NCI-H345 treated with DMSO at 0.1 percent for 48 hours (cell line): Measurements from ENCODE around the gene BMS1.
"Not testable (repeated sequence)": the region's sequence is repeated elsewhere in the genome, so short reads cannot be mapped to it uniquely, and the experiment has no call there.

Source experiments
- DNase-seq: peaks from one replicate; lab custom pipeline; 2025; ENCODE audit not compliant: unreplicated experiment; lab: John Stamatoyannopoulos, UW

Gene BMS1

GRCh38 chr10:42790835-42791234 lies 8.2 kb downstream of the BMS1 start:
- DNase-seq, result no peak

DNA sequence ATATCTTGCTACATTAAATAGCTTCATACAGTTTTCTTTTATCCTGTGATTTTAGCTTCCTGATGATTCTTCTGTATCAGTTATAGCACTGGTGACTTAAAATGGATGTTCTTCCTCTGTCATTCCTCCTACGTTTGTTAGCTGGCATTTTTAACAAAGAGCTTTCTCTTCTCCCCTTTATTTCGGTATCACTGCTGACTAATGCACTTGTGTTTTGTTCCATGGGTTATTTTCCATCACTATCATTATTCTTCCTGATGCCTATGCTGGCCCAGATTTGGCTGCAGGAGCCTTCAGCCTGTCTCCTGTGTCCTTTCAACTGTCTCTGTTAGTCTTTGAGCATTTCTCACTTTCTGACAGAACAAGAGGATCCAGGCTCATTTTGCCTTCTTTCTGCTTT lies 13.1 kb downstream of the BMS1 start:
- DNase-seq, result no peak

DNA sequence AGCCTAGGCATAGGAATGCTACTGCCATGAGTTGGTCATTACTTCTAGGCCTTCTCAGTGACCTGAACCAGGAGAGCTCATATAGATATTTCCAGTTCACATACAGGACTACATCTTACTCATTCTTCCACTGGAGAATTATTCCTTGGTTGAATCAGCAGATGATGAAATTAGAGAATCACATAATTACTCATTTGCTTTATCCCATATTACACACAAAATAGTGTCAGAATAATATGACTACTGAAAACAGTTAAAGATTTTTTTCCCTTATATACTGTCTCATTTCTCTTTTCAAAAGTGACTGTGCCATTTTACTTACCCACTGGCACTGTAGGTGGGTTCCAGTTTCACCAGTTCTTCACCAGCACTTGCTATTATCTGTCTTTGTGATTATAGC lies 18.5 kb downstream of the BMS1 start:
- DNase-seq, result no peak

DNA sequence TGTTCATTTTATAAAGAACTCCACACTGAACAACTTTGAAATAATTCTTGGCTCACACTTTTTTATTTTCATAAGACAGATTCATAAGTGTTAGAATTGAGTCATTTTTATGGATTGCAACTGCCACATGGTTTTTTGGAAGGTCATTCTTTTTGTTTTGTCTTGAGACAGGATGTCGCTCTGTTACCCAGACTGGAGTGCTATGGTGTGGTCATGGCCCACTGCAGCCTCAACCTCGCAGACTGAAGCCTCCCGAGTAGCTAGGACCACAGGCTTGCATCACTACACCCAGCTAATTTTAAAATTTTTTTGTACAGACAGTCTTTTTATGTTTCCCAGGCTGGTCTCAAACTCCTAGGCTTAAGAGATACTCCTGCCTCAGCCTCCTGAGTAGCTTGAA lies 20.3 kb downstream of the BMS1 start:
- no peak for DNase-seq

DNA sequence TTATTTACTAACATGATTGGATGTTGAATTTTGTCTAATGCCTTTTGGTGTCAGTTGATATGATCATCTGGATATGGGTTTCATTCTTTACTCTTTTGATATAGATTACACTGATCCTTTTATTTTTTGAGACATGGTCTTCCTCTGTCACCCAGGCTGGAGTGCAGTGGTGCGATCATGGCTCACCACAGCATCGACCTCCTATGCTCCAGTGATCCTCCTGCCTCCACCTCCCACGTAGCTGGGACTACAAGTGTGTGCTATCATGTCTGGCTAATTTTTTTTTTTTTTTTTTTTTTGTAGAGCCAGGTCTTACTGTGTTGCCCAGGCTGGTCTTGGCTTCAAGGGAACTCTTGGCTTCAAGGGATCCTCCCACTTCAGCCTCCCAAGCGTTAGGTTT lies 27.1 kb downstream of the BMS1 start:
- DNase-seq, result no peak

DNA sequence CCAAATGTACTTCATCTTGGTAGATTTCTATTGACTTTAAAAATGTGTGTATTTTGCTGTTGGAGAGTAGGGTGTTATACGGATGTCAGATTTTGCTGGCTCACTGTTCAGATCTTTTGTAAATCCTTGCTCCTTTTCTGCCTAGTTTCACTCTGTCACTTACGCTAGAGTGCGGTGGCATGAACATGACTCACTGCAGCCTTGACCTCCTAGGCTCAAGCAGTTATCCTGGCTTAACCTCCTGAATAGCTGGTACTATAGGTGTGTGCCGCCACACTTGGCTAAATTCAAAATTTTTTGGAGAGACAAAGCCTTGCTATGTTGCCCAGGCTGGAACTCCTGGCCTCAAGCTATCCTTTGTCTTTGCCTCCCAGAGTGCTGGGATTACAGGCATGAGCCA lies 29.4 kb downstream of the BMS1 start:
- no peak for DNase-seq

DNA sequence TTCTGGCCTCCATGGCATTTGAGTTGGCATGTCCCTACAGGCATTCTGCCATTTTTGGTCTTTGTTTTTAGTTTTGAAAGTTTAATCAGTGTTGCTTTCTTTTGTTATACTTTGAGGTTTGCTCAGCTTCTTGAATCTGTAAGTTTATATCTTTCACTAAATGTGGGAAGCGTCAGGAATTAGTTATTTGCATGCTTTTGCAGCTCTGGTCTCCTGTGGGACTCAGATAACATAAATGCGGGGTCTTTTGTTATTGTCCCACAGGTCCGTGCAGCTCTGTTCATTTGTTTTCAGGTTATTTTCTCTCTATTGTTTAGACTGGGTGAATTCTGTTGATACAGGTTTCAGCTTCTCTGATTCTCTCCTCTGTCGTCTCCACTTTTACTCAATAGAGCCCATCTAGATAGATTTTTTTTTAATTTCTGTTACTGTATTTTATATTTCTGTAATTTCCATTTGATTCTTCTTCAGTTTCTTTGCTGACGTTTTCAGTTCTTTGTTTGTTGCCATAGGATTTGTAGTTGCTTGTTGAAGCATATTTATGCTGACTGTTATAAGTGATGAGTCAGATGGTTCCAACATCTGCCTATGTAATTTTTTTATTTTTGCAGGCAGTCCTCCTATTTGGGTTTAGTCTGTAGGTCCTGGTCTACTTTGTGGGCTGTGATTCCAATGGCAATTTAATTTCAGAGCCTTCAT lies 31.5 kb downstream of the BMS1 start:
- not testable (repeated sequence) for DNase-seq

GRCh38 chr10:42816334-42816733 lies 33.7 kb downstream of the BMS1 start:
- DNase-seq, result not testable (repeated sequence)

GRCh38 chr10:42816912-42817311 lies 34.3 kb downstream of the BMS1 start:
- DNase-seq, result no peak

DNA sequence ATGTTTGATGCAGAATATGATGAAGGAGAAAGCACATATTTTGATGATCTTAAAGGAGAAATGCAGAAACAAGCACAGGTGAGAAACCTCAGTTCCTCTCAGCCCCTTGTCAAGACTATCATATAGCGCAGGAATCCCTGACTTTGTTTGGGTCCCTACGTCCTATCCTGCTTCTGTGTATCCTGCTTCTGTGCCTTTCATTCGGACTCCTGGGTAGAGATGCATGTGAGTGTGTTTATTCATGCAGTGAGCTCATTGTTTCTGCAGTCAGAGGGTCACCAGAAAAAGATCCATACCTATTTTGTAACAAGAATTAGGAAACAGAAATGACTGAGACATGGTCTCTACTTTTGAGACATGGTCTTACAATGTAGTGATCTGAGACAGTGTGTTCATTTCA lies 34.8 kb downstream of the BMS1 start:
- DNase-seq, result not testable (repeated sequence)

- DNase-seq, result not testable (repeated sequence)
Observed at GRCh38 chr10:42826759-42827158, 44.2 kb downstream of the BMS1 start.

DNA sequence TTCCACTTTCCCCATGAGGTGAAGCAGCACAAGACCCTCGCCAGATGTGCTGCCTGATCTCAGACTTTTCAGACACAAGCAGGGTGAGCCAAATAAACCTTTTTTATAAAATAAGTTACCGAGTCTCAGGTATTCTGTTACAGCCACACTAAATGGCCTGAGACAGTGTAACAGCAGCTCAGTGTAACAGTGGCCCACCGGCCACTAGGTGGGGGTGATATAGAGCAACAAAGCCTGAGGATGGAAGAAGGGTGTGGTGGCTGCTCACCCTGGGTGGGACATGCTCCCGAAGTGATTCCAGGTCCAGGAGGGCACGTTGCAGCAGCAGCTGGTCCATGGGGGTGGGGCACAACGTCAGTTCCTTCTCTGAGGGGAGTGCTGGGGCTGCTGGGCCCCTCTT lies 44.6 kb downstream of the BMS1 start:
- DNase-seq, result no peak

DNA sequence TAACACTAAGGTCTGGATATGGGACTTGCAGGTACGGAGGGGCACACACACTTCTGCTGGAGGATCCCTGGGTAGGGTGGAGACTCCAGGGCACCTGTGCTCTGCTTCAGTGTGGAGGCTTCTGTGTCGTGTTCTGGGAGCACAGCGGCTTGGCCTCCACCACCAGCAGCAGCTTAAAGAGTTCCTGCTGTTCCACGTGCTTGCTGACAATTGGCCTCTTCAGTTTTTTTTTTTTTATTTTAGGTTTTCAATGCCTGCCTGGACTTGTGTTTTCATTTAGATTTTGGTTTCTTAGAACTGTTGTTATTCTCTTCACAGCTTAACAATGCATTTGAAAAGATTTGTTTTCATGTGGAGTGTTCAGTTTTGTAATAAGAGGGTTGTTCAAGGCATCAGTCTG lies 45.8 kb downstream of the BMS1 start:
- not testable (repeated sequence) for DNase-seq

- no peak for DNase-seq
Observed at GRCh38 chr10:42830237-42830636, 47.6 kb downstream of the BMS1 start.

DNA sequence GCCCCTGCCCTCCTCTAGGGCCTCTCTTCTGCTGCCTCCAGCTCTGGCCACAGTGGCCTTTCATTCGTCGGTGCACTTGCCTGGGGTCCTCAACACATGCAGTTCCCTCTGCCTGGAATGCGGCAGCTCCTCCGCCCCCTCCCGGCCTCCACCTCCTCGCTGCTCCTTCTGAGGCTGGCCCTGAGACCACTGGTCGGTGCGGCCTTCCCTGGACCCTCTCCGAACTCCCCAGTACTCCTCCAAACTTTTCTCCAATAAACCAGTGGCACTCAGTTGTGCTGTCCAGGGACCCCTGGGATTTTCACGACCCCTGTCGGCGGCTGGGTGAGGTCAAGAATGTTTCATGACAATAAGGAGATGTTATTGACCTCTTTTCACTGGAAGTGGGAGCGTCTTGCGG lies 53.5 kb downstream of the BMS1 start:
- DNase-seq, result no peak

GRCh38 chr10:42836771-42837468 lies 54.3 kb downstream of the BMS1 start:
- DNase-seq, result no peak

DNA sequence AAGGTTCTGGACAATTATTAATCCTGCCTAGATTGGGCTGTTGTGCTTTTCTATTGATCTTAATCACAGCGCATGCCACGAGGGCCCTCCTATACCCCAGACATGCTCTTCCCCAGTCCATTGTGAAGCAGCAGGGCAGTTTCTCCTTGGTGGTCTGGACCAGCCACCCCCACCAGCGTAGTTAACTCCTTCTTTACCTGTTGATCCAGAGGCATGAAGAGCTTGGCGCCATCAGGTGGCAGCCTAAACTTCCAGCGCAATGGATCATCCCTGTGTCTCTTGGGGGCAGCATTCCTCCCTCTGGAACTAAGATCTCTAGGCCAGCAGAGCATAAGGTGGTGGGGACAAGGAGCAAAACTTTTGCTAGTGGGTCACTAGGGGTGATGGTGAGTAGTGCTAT lies 62.2 kb downstream of the BMS1 start:
- DNase-seq, result not testable (repeated sequence)

GRCh38 chr10:42847261-42847660 lies 64.7 kb downstream of the BMS1 start:
- not testable (repeated sequence) for DNase-seq

- no peak for DNase-seq
Observed at GRCh38 chr10:42850931-42851330, 68.3 kb downstream of the BMS1 start.

GRCh38 chr10:42859256-42859655 lies 76.7 kb downstream of the BMS1 start:
- DNase-seq, result no peak

DNA sequence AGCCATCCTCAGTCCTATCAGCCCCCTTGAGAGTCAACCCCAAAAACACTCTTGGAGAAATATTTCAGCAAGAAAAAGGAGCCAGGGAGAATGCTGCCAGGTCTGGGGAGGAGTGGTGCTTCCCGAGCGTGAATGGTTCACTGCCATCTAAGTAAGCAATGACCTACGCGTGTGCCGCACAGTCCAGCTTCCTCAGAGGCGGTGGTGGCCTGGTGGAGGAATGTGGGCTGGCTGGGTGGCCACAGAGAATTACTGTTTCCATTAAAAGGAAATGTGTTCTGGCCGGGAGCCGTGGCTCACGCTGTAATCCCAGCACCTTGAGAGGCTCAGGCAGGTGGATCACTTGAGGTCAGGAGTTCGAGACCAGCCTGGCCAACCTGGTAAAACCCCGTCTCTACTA lies 77.4 kb downstream of the BMS1 start:
- DNase-seq, result not testable (repeated sequence)

DNA sequence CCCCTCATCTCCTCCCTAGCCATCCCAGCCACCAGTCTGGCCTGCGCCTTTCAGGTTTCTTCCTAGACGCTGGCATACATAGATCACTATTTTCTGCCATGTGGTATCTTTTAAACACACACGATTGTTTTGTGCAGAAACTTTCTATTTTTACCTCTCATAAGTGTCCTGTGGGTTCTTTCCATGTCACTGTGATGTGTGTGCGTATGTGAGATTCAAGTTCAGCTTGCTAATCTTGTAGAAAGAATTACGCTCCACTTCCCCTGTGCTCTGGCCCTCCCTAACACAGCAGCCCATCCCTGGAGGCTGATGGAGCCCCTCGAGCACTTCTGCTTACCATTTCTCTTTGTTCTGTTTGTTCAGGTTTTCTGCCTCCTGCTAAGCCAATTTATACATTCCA lies 80.2 kb downstream of the BMS1 start:
- DNase-seq, result not testable (repeated sequence)

- DNase-seq, result no peak
Observed at GRCh38 chr10:42864575-42864974, 82.0 kb downstream of the BMS1 start.
